MM.1S (cell line): ENCODE measurements around the gene LNX1.

Experiments
- EZH2 ChIP-seq: fragments of 300-600 bp; sonication (generic); optimal IDR thresholded peaks from 2 replicates; pipeline ENCODE3; 2017; ENCODE audit warnings: low read depth, mild to moderate bottlenecking, antibody characterized with exemption, low read length, mixed read lengths
- TF ChIP-seq, protein P1 (sequence below): fragments of 300-600 bp; sonication (generic); IDR thresholded peaks from 2 replicates; pipeline ENCODE4 v1.5.1; 2016; ENCODE audit warnings: antibody characterized with exemption, low read length, mixed read lengths

DNA sequence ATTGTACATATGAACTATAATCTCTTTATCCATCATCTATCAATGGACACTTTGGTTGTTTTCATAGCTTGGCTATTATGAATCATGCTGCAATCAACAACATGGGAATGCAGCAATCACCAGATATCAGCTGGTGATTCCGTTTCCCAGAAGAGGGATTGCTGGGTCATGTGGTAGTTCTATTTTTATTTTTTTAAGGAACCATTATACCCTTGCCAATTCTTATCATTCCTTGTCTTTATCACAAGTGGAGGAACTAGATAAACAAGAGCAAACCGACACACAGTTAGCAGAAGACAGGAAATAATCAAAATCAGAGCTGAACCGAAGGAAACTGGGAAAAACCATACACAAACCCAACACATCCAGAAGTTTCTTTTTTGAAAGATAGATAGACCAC is 14.5 kb upstream of the LNX1 start:
- TF ChIP-seq, protein P1, sequence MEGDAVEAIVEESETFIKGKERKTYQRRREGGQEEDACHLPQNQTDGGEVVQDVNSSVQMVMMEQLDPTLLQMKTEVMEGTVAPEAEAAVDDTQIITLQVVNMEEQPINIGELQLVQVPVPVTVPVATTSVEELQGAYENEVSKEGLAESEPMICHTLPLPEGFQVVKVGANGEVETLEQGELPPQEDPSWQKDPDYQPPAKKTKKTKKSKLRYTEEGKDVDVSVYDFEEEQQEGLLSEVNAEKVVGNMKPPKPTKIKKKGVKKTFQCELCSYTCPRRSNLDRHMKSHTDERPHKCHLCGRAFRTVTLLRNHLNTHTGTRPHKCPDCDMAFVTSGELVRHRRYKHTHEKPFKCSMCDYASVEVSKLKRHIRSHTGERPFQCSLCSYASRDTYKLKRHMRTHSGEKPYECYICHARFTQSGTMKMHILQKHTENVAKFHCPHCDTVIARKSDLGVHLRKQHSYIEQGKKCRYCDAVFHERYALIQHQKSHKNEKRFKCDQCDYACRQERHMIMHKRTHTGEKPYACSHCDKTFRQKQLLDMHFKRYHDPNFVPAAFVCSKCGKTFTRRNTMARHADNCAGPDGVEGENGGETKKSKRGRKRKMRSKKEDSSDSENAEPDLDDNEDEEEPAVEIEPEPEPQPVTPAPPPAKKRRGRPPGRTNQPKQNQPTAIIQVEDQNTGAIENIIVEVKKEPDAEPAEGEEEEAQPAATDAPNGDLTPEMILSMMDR: no peak
- TF ChIP-seq EZH2: no peak
